HG02852 (cell line): Measurements from ENCODE around the gene RAD51B.

Experiments
- ATAC-seq: cut with Tn5 transposase; IDR thresholded peaks from one replicate; pipeline ENCODE4 v1.9.1; 2021; ENCODE audit warnings: mild to moderate bottlenecking, moderate library complexity; ENCODE audit not compliant: unreplicated experiment

The RAD51B gene

GRCh38 chr14:68140076-68140741, 320.6 kb downstream of the RAD51B start:
- ATAC-seq = no peak

- ATAC-seq = no peak
These were observed 321.2 kb downstream of the RAD51B start for GRCh38 chr14:68140806-68141205.

DNA sequence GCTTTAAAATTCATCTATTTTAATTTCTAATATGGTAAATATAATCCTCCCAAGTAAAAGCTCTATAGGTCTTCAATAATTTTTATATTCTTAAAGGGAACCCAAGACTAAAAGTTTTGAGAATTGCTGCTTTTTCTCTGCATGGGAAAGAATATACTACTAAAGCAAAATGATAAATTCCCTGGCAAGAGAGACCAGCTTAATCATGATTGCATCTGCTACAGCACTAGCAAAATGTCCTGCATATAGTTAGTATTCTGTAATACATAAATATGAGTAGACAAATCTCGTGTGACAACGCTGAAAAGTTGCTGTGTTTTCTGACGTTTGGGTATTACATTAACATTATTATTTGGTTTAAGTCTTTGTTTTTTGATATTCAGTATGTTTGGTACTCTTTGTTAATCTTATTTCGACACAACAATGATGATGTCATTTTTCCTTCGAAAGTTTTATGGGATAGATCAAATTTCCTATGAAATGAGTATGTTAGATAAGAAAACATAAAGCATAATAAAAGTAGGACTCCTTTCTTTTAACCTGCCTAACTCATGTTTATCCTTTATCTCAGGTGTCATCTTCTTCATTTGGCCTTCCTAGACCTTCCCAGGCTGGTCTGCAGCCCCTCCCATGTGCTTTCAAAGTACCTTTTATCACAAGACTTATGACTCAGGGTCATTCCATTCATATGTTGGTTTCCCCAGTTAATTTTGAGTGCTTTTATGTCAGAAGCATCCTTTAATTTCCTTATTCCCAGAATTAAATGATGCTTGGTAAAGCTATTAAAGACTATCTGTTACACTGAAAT, 321.9 kb downstream of the RAD51B start:
- no peak for ATAC-seq

DNA sequence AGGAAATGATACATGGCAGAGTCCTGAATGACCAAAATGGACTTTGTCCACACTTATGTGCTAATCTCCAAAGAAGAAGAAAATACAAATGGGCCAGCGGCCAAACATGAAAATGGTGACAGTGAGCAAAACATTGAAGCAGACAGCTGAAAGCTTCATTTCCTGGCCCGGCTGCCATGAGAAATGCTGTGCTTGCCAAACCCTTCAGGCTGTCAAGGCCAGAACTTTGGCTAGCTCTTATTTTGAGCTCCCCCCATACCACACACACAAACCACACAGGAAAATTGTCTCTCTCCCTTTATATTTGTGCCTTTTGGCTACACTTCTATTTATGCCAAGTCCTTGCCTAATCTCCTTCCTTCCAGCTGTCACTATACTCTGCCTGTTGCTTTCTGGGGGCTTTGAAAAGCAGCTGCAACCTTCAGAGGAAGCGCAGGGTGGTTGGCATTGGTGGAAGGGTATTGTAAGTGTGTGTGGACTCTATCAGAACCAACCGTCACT, 323.8 kb downstream of the RAD51B start:
- ATAC-seq = no peak

GRCh38 chr14:68144051-68144681, 324.6 kb downstream of the RAD51B start:
- ATAC-seq = no peak

- no peak for ATAC-seq
These were observed 325.5 kb downstream of the RAD51B start for GRCh38 chr14:68145036-68145435.

GRCh38 chr14:68145539-68145938, 326.0 kb downstream of the RAD51B start:
- no peak for ATAC-seq

DNA sequence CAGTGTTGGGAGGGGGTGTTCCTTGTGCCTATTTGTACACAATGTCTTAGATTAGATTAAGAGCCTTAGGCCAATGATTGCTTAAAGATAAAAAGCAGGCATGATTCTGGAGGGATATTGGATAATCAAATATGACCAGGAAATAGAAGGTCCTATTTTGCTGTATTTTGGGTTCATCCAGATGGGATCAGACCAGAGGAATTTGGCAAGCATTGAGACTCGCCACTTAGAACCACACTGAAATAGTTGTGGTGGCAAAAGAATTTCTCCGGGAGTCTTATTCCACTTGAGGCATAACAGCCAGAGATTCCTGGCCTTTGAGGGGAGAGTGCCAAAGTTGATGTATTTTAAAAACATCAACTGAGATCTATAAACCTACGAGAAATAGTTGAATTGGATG, 327.2 kb downstream of the RAD51B start:
- ATAC-seq = no peak

- no peak for ATAC-seq
These were observed 327.7 kb downstream of the RAD51B start for GRCh38 chr14:68147303-68147702.

DNA sequence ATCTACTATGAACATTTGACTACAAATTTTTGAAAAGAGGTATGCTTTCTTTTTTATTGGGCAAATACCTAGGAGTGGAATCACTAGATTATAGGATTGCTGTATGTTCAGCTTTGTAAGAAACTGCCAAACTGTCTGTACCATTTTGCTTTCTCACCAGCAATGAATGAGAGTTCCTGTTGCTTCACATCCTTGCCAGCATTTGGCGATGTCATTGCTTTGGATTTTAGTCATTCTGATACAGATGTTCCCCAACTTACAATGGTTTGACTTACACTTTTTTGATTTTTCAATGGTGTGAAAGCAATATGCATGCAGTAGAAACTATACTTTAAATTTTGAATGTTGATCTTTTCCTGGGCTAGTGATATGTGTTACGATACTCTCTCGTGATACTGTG, 328.7 kb downstream of the RAD51B start:
- ATAC-seq = no peak

- no peak for ATAC-seq
These were observed 329.2 kb downstream of the RAD51B start for GRCh38 chr14:68148763-68149162.

- no peak for ATAC-seq
These were observed 333.7 kb downstream of the RAD51B start for GRCh38 chr14:68153275-68153674.

DNA sequence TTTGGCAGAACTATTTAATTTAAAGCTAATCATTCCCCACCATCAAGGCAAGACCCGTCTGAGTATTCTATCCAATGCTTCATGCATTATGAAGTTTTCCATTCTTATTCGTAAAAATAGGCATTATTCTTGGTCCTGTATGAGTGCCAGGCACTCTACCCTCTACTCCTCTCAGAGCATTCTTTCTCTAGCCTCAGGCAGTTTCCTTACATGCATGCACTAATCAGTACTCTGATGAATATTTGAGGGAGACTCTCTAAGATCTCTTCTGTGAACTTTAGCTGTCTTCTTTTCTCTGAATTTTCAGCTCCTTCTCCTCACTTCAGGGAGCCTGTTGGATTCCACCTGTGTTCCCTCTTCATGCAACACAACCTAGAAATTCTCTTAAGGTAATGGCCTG, 334.7 kb downstream of the RAD51B start:
- ATAC-seq = no peak

GRCh38 chr14:68157971-68158371, 338.4 kb downstream of the RAD51B start:
- no peak for ATAC-seq

GRCh38 chr14:68158640-68159039, 339.1 kb downstream of the RAD51B start:
- no peak for ATAC-seq

- no peak for ATAC-seq
These were observed 340.4 kb downstream of the RAD51B start for GRCh38 chr14:68159701-68160633.

GRCh38 chr14:68160779-68161546, 341.4 kb downstream of the RAD51B start:
- no peak for ATAC-seq

DNA sequence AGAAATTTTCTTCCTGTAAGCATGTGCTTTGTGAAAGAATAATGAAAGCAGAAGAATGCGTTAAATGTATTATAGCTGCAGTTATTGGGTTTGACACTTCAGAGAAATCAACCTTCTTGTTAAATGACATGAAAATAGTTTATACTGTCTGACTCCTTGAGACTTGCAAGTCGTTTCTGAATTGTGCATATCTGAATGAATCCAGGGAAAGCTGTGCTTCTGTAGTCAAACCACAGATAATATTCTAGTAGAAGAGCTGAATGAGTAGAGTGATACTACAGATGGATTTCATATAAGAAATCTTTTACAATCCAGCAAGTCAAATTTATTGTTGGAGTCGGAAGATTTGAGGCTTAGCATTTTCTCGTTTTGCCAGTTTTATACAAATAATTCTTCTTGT, 343.3 kb downstream of the RAD51B start:
- no peak for ATAC-seq

GRCh38 chr14:68164711-68165113, 345.1 kb downstream of the RAD51B start:
- ATAC-seq = no peak

GRCh38 chr14:68165274-68165843, 345.8 kb downstream of the RAD51B start:
- ATAC-seq = no peak
